Neutrophil (primary cell): Measurements from ENCODE around the gene GAS7.
A peak's percentile ranks its signal among the peaks of the same experiment; 100 is the strongest.

Experiments used
- H3K27ac ChIP-seq: fragments of 200-600 bp; sonication (generic); 2 replicates; pipeline ENCODE4 v1.5.1; 2016; ENCODE audit warnings: mild to moderate bottlenecking, moderate library complexity
- H3K27me3 ChIP-seq: fragments of 200-600 bp; sonication (generic); 2 replicates; pipeline ENCODE4 v1.6.0; 2016; ENCODE audit warnings: mild to moderate bottlenecking
- H3K36me3 ChIP-seq: fragments of 200-600 bp; sonication (generic); 2 replicates; pipeline ENCODE4 v1.5.1; 2017
- H3K4me1 ChIP-seq, 2 experiments: fragments of 200-600 bp in 1 of 2; sonication (generic) in 1 of 2; 1 replicate in 1 of 2; 2 replicates in 1 of 2; pipeline versions ENCODE4 v1.5.1 to v1.6.1; 2013 to 2016; ENCODE audit warnings: low read depth in 1 of 2, low read length in 1 of 2, mild to moderate bottlenecking in 1 of 2, moderate library complexity in 1 of 2; ENCODE audit not compliant: control insufficient read depth in 1 of 2, insufficient read depth in 1 of 2
- H3K4me3 ChIP-seq, 2 experiments: fragments of 200-600 bp in 1 of 2; sonication (generic) in 1 of 2; 1 replicate in 1 of 2; 2 replicates in 1 of 2; pipeline ENCODE4 v1.5.1; 2013 to 2016; ENCODE audit warnings: low read depth in 1 of 2, low read length in 1 of 2, mild to moderate bottlenecking in 1 of 2, moderate library complexity in 1 of 2
- H3K9me3 ChIP-seq: fragments of 200-600 bp; sonication (generic); 2 replicates; pipeline ENCODE4 v1.5.1; 2016
- TF ChIP-seq, protein P1 (sequence below): fragments of 200-600 bp; sonication (generic); IDR thresholded peaks from 2 replicates; pipeline ENCODE4 v1.5.1; 2016; ENCODE audit warnings: antibody characterized with exemption

The GAS7 gene

DNA sequence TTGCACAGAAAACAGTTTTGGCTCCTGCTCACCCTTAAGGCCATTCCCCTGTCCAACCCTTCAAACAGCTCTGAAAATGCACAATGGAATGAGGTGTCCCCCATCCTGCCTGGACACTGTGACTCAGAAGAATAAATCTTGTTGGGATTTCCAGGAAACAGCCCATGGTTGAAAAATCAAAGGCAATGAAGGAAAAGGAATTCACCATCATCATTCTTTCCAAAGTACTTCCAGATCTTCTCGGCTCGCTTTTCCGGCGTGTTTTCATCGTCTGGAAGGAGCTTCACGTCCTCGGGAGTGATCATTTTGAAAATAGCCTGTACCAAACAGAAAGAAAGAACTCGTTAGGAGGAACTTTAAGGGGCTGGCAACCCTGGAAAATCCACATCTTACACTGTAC is 297.6 kb downstream of the GAS7 start:
- peaks cover 41 to 45% of the 10 kb centered on the region in 2 experiments for H3K4me1 ChIP-seq
- H3K36me3 ChIP-seq, result no peaks in the 10 kb centered on the region
- peak overlapping the region; percentile 69 for H3K27ac ChIP-seq
- H3K9me3 ChIP-seq, result no peaks in the 10 kb centered on the region
- no peaks in the 10 kb centered on the region for H3K27me3 ChIP-seq
- TF ChIP-seq, protein P1, sequence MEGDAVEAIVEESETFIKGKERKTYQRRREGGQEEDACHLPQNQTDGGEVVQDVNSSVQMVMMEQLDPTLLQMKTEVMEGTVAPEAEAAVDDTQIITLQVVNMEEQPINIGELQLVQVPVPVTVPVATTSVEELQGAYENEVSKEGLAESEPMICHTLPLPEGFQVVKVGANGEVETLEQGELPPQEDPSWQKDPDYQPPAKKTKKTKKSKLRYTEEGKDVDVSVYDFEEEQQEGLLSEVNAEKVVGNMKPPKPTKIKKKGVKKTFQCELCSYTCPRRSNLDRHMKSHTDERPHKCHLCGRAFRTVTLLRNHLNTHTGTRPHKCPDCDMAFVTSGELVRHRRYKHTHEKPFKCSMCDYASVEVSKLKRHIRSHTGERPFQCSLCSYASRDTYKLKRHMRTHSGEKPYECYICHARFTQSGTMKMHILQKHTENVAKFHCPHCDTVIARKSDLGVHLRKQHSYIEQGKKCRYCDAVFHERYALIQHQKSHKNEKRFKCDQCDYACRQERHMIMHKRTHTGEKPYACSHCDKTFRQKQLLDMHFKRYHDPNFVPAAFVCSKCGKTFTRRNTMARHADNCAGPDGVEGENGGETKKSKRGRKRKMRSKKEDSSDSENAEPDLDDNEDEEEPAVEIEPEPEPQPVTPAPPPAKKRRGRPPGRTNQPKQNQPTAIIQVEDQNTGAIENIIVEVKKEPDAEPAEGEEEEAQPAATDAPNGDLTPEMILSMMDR, result no peak
- H3K4me3 ChIP-seq, result no peak overlapping the region

DNA sequence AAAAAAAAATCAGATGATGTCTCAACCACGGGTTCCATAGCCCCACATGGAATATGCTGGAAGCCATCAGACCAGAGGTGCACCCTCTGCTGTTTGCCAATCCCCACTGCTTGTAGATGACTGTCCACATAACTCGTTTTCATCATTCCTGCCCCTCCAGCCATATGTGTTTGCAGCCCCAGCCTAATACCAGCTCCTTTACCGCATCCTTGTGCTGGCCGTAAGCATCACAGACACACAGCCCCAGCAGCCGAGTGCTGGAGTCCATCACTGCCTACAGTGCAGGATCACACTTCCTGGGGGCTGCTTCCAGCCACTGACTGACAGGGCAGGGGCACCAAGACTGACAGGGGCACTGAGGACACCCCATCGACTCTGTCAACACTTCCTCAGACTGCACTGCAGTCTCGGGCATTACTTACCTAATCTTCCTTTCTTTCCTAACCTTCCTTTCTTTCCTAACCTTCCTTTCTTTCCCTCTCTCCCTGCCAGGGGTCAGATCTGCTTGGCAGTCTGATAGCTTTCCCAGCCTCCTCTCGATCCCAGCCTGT is 298.3 kb downstream of the GAS7 start:
- H3K4me1 ChIP-seq, result peaks cover 42 to 47% of the 10 kb centered on the region in 2 experiments
- TF ChIP-seq, protein P1, result no peak
- no peaks in the 10 kb centered on the region for H3K36me3 ChIP-seq
- no peaks in the 10 kb centered on the region for H3K27me3 ChIP-seq
- H3K4me3 ChIP-seq, result peak overlapping the region in 1 of 2 experiments; percentile 8
- no peaks in the 10 kb centered on the region for H3K9me3 ChIP-seq
- H3K27ac ChIP-seq, result peak overlapping the region; percentile 69

DNA sequence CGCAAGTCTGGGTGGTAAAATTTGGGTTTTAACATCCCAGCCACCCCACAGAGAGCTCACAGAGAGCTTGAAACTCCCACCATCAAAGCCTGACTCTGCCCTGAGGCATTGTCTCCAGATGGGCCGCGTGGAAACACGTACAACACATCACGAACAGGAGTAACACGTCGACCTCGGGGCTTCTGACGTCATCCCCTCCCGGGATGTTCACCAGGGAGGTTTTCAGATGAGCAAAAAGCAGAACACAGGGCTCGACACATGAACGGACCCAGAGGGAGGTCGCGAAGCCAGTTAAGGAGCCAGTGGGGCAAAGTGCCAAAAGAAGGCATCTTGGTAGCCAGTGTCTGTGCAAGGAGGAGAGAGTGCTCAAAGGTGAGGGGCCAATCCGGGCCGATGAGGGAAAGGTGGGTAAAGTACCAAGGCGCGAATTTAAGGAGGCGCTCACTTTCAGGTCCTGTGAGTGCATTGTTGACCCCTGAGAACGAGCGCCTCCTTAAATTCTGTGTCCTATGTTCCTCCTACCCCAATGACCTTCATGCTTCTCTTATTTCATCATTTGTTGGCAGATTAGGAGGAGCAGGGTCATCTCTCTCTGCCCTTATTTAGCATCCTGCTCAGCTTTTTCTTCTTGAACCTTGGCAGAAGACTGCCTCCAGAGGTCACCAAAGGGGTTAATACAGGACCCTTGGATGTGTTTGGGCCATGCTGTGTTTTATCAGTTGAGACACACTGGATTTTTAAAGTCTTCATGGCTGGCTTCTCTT is 298.9 kb downstream of the GAS7 start:
- Histone ChIP-seq H3K27ac (peak overlapping the region; percentile 69), H3K27me3 (peaks cover 4% of the 10 kb centered on the region), H3K4me3 (peak overlapping the region in 1 of 2 experiments; percentile 8), H3K4me1 (peaks cover 42 to 47% of the 10 kb centered on the region in 2 experiments), H3K9me3 (no peaks in the 10 kb centered on the region), H3K36me3 (no peaks in the 10 kb centered on the region)
- TF ChIP-seq, protein P1, result no peak

DNA sequence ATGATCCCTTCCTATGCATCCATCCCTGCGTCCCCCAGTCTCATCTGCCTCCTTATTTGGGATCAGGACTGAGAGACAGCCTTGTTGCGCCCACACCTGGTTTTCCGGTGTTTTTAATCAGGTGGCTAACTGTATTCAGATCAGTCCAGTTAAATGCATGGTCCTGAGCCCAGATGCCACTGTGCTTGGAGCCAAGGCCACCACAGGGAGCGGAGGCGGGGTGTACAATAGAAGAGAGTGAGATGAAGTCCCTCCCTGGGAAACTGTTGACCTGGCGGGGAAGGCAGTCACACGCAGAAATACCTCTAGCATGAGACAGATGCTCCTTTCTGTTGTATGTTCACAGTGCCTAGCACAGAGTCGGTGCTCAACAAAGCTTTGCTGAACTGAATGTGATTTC is 299.6 kb downstream of the GAS7 start:
- Histone ChIP-seq H3K4me1 (peaks cover 42 to 47% of the 10 kb centered on the region in 2 experiments), H3K9me3 (no peaks in the 10 kb centered on the region), H3K4me3 (no peak overlapping the region), H3K27me3 (peaks cover 10% of the 10 kb centered on the region), H3K27ac (no peak overlapping the region), H3K36me3 (no peaks in the 10 kb centered on the region)
- TF ChIP-seq, protein P1, result no peak

DNA sequence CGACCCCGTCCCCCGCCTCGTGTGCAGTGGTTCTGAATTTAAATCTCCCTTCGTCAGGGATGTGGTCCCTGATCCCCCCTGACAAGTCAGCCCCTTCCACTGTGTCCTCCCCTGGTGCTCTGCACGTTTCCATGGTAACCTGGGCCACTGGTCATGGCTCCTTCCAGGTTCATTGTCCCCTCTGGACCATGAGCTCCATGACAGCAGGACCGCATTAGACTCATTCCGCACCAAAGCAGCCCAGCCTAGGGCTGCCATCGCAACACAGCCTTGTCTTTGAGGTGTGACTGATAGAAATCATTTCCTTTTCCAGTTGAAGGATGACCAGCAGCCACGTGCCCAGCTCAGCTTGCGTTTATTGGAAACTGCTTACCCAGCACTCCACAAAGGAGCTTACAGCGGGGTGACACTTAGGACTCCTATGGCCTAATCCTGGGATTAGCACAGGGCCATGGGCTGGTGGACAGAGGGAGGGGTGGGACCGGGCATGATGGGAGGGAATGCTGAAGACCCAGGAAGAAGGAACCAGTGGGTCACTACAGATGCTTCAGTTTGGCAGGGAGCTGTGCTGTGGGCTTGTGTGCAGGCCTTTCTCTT is 300.9 kb downstream of the GAS7 start:
- Histone ChIP-seq H3K4me1 (peaks cover 42 to 47% of the 10 kb centered on the region in 2 experiments), H3K36me3 (no peaks in the 10 kb centered on the region), H3K27me3 (peaks cover 17% of the 10 kb centered on the region), H3K4me3 (no peak overlapping the region), H3K9me3 (no peaks in the 10 kb centered on the region), H3K27ac (no peak overlapping the region)
- TF ChIP-seq, protein P1, result no peak
